Right renal cortex interstitium (tissue), 3 donors: ENCODE results near the gene USH1G. TPM values are rescaled to one million over a fixed set of nuclear protein-coding genes. Genes with fewer than 3 reads are reported as not detected.

ENCODE experiments used
- DNase-seq, 3 donors: peaks; one replicate each; pipeline ENCODE4 v3.0.0-alpha.2; 2013; ENCODE audit warnings: low read depth in 3 of 3, low spot score in 2 of 3
- polyA plus RNA-seq, 3 donors: library from polyadenylated mRNA; unstranded; fragments of 120-200 nt; gene quantifications; one replicate each; pipeline ENCODE4 v1.2.1, GENCODE V29; 2013; ENCODE audit not compliant: insufficient read length in 3 of 3

The USH1G gene
- polyA plus RNA-seq, 3 donors = 0.65 to 0.78 (median 0.67) TPM

DNA sequence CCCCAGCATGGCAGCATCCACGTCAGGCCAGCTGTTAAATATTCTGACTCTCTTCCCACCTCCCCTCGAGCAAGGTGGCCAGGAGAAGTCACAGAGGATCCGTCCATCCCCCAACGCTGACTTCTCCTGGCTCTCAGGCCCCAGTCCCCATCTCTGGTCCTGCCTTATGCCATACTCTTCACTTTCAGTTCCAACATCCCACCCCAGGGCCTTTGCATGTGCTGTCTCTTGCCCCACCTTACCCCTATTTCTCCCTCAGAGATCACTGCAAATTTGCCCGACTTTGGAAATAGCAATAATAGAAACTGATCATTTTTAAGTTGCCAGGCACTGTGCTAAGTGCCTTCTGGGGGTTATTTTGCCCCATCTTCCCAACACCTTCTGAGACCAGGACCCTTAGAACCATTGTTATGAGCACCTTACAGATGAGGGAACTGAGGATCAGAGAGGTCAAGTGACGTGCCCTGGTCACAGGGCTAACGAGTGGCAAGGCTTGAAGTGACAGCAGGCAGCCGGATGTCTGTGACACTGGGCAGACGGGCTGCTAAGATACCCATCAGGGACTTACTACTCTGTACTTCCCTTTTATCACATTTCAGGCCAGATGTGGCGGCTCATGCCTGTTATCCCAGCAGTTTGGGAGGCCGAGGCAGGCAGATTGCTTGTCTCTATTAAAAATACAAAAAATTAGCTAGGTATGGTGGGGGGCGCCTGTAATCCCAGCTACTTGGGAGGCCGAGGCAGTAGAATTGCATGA, 31.8 kb upstream of the USH1G start:
- DNase-seq = no peak

DNA sequence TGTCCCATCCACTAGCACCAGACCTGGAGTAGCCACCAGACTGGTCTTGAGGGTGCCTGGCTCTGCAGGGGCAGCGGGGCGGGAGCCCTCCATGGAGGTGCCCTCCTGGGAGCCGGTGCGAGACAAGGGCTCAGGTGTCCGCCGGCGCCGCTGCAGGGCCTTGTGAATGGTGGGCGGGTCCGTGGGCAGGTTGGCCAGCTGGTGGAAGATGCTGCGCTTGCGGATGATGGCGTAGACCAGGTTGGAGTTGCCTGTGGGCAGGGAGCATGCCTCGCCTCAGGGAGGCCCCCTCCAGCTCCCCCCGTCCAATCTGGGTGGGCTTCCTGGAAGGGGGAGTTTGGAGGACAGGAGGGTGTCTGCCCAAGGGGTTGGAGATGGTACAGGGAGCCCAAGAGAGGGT, 31.1 kb upstream of the USH1G start:
- DNase-seq = no peak

- DNase-seq = no peak
Observed at GRCh38 chr17:74953134-74953687, 30.2 kb upstream of the USH1G start.

DNA sequence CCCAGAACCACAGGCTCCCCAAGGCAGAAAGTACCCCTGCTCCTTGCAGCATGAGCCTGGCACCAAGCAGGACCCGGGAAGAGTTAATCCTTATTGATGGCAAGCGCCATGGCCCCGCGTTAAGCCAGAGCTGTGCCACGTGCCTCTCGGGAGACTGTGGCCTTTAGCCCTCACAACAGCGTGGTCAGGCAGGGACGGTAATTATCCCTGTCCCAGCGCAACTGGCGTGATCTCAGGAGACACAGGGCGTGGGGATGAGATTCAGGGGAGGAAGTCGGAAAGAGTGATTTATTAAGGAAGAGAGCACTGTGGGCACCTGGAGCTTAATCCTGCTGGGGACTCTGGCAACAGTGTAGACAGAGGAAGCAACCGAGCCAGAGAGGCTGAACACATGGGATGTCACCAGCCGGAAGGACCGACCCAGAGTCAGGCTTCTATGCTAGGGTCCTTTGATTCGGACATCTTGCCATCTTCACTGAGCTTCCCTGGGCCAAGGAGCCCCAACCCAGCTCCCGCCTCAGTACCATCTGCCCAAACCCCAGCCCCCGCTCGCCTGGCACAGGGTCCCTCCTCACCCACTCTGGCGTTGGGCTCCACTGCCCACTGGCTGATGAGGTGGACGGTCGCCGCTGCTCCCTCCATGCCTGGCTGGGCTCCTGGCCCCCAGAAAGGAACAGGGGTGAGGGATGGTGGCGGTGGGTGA, 29.5 kb upstream of the USH1G start:
- DNase-seq = no peak

DNA sequence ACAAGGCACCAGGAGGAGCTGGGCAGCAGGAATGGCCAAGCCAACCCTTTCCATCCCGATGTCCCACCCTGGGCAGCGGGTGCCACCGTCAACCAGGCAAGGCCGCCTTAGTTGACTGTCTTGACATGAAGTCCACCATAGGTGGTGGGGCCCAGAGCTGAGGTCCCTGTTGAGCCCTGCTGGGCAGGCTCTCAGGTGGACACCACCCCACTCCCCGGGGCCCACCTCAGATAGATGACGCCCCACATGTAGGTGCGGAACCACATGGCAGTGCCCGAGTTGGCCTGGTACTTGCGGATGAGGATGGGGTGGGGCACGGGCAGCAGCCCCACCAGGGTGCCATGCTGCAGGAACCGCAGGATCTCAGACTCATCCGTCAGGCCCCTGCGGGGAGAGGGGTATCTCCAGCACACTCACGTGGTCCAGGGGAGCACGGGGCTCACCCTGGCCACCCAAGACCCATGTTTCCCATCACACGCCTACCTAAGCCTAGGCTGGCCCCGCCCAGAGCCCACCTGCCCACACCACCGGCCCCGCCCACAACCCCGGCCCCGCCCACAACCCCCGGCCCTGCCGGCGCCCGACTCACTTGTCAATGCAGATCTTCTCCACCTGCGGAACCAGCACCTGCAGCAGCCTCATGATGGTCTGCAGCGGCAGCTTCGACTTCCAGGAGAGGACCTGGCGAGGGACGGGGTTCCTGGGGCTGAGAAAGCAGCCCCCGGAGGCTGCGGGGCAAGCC, 28.8 kb upstream of the USH1G start:
- no peak for DNase-seq

GRCh38 chr17:74951065-74951464, 28.0 kb upstream of the USH1G start:
- DNase-seq = no peak

DNA sequence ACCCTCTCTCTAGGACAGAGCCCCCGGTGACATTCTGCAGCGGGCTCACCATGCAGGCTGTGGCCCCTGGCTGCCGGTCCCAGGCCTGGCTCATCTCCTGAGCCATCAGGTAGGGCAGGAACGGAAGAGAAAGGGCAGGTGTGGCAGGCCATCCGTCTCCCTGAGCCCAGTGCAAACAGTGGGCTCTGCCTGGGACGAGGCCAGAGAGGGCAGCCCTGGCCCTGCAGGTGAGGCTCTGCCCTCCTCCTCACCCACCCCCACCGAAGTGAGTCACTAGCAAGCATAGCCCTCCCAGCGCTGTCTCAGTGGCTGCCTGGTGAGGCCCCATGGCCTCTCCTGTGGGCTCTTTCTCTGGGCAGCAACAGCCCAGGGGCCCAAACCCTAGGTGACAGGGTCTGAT, 27.2 kb upstream of the USH1G start:
- DNase-seq = no peak

GRCh38 chr17:74949455-74950115, 26.5 kb upstream of the USH1G start:
- no peak for DNase-seq

DNA sequence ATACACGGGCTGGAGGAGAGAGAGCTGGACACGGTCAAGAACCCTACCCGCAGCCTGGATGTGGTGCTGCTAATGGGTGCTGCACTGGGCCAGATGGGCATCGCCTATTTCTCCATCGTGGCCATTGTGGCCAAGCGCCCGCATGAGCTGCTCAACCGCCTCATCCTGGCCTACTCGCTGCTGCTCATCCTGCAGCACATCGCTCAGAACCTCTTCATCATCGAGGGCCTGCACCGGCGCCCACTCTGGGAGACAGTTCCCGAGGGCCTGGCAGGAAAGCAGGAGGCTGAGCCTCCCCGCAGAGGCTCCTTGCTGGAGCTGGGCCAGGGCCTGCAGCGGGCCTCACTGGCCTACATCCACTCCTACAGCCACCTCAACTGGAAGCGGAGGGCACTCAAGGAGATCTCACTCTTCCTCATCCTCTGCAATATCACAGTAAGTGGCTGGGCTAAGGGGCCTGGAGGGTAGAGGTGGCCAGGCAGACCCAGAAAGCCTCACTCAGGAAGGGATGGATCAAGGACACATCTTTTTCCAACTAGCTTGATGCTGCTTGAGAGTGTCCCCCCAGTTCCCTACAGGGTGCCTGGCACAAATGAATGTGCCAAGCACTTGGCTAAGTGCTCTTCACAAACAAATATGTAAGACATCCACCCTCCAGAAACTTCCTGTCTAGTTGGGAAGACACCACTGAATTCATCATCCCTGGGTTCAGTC, 24.1 kb upstream of the USH1G start:
- no peak for DNase-seq

- no peak for DNase-seq
Observed at GRCh38 chr17:74946641-74947040, 23.6 kb upstream of the USH1G start.

- no peak for DNase-seq
Observed at GRCh38 chr17:74945543-74945942, 22.5 kb upstream of the USH1G start.

GRCh38 chr17:74943808-74944522, 20.9 kb upstream of the USH1G start:
- no peak for DNase-seq

DNA sequence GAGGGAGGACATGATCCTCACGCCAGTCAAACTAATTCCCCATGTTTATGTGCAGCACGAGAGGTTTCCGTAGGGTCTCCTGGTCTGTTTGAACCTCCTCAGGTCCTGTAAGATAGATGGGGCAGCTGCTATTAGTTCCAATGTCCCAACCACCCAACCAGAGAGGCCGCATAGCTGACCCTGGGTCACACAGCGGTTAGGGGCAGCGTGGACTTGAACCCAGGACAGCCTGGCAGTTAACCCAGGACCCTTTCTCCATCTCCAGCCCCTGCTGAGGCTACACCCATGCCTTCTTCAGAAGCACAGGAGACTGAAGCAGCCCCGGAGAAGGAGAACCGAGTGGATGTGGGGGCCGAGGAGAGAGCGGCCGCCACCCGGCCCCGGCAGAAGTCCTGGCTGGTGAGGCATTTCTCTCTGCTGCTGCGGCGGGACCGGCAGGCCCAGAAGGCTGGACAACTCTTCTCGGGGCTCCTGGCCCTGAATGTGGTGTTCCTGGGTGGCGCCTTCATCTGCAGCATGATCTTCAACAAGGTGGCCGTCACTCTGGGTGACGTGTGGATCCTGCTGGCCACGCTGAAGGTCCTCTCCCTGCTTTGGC, 18.2 kb upstream of the USH1G start:
- DNase-seq = no peak

GRCh38 chr17:74939534-74939933, 16.5 kb upstream of the USH1G start:
- DNase-seq = no peak

DNA sequence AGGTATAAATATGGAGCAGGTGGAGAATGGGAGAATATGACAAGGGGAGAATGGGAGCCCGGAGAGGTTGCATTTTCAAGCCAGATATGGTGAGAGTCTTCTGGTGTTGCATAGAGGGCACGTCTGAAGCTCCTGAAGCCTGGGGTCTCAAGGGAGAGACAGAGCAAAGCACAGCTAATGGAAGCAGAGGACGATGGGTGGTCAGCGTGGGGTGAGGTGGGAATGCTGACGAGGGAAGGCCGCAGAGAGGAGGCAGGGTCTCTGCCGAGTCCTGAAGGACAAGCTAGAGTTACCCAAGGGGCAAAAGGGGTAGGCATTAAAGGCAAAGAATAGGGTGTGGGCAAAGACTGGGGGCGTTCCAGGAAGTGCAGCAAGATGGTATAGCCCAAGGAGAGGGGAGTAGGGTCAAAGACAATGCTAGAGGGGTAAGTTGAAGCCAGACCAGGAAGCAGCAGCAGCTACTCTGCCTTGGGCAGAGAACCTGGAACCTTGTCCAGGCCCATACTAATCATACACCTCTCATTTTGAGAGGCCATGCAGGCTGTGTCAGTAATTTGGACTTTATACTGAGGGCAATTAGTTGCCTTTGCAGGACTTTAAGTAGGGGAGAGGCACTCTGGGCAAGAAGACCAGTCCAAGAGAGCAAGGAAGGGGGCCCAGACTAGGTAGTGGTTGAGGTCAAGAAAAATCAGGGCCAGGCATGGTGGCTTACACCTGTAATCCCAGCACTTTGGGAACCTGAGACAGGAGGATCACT, 15.3 kb upstream of the USH1G start:
- DNase-seq = no peak

DNA sequence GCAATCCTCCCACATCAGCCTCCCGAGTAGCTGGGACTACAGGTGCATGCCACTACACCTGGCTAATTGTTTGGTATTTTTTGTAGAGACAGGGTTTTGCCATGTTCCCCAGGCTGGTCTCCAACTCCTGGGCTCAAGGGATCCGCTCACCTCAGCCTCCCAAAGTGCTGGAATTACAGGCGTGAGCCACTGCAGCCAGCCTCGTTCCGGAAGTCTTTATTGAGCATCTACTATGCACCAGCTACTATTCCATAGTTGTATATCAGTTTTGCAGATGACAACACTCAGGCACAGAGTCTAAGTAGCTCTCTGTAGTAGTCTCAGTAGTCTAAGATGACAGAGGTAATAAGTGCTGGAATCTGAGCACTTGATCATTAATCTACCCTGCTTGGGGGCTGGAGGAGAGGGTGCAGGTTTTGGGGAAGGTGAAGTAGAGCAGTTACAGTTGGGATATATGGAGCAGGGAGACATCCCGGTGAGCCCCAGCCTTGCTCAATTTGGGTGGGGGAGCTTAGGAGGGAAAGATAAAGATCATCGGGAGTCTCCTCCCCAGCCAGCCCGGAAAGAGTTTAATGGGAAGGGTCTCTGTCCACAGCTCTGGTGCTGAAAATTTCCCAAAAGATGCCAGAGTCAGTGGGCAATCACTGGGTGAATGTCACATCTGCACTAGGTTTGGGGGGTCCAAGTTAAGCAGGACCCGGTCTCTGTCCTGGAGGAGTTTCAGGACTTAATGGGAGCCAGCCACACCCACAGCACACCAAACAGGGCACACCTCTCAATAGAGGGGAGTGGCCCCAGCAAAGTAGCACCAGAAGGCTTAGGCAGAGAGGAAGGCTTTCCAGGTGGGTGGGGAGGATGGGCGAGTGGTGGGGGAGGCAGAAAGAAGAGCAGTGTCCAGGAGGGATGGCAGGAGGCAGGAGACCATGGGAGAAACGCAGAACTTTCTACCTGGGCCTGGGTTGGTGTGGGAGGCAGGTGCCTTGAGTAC, 14.3 kb upstream of the USH1G start:
- DNase-seq = no peak

DNA sequence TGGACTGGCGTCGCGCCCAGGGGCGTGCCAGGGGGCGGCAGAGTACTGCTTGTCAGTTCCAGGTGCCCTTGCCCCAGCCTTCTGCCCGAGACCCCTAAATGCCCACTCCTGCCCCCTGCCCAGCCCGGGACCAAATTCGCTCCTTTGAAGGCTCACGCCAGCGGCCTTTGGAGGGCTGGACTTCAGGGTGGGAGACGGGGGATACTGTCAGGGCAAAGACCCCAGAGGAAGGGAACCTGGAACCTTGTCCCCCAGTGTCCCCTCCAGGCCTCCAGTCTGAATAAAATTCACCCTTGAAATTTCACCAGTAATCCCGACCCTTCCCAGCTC, 13.4 kb upstream of the USH1G start:
- DNase-seq = no peak
